Activated T-cell treated with anti-CD3 and anti-CD28 coated beads for 4 hours (primary cell): ENCODE data around the gene AGAP1.

Experiments
- DNase-seq: peaks from one replicate; pipeline ENCODE4 v3.0.0-alpha.2; 2020

AGAP1 gene

DNA sequence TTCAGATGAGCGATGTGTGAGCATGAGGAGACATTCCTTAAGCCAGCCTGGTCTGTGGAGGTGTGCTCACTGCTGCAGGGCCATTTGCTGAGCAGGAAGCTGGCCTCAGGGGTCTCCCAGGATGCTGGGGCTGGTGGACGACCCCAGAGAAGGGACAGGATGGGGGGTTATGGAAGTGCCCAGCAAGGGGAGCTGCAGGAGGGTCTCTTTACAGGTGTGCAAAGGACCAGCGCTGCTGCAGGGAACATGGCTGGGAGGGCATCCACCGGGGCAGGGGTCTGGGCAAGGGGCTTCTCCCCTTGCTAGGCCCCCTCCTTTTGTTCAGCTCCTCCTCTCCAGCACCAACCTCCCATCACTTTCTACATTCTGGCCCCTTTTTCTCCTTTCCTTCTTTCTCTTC is 489.2 kb downstream of the AGAP1 start:
- no peak for DNase-seq

DNA sequence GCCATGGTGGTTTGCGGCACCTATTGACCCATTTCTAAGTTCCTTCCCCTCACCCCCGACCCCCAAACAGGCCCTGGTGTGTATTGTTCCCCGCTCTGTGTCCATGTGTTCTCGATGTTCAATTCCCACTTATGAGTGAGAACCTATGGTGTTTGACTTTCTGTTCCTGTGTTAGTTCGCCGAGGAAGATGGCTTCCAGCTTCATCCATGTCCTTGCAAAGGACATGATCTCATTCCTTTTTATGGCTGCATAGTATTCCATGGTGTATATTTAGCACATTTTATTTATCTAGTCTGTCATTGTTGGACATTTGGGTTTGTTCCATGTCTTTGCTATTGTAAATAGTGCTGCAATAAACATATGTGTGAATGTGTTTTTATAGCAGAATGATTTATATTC is 490.7 kb downstream of the AGAP1 start:
- DNase-seq, result no peak

DNA sequence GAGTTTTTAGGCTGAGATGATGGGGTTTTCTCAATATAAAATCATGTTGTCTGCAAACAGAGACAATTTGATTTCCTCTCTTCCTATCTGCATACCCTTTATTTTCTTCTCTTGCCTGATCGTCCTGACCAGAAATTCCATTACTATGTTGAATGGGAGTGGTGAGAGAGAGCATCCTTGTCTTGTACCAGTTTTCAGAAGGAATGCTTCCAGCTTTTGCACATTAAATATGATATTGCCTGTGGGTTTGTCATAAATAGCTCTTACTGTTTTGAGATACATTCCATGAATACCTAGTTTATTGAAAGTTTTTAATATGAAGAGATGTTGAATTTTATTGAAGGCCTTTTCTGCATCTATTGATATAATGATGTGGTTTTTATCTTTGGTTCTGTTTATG is 492.5 kb downstream of the AGAP1 start:
- DNase-seq, result no peak

DNA sequence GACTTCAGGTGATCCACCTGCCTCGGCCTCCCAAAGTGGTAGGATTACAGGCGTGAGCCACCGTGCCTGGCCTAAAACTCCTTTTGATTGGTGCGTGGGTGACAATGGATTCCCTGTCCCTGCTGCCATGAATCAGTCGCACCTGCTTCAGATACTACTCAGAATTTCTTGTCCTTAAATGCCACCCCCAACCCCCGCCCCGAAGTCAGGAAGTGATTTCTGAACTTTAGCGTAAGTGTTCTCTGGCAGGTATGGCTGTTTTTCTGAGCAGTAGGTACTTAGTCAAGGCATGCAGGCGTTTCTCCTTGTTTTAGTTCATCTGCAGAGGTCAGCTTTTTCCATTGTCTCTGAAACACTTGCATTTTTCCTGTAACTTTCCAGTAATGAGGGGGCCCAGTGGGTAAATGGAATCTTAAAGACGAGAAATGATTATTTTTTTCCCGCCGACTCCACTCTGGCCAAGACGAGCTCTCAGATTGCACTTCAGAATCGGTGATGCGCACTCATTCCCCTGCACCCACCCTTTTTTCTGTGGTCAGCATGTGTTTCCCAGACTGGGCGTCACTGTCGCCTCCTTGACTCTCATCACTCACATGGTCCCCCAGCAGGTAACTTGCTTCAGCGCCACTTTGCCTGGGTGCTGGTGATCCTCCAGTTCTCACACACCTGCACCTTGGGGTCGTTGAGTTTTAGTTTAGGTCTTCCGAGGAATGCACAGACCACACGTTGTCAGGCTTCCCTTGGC is 494.6 kb downstream of the AGAP1 start:
- no peak for DNase-seq

DNA sequence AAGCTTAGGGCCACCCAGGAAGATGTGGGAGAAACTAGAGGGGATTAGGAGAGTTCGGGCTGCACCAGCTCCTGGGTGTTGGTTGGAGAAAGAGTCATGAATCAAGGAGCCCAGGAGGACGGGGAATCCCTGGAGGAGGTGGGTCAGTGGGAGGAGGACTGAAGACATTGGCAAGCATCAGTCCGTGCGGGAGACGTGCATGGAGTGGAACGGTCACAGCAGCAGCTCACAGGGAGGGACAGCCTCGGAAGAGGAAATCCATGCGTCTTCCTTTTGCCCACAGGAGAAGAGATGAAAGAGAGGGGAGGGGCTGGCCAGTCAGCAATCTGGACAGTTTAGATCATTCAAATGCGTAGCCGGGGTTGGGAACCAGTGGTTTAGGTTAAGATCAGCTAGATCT is 495.7 kb downstream of the AGAP1 start:
- DNase-seq, result no peak

- DNase-seq, result no peak
Observed at GRCh38 chr2:235990344-235990743, 496.5 kb downstream of the AGAP1 start.

DNA sequence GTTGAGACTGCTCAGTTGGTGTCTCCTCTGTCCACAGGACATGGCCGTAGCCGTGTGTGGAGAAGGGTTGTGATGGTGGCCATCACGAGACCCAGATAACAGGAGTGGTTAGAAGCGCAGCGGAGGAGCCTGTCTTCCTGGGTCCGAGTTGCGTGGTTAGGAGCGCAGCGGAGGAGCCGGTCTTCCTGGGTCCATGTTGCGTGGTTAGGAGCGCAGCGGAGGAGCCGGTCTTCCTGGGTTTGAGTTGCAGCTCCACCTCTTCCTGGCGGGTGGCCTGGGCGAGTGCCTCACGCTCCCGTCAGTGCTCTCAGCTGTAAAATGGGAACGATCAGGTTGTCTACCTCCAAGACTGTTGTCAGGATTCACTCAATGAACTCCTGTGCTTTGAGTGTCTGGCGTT is 498.2 kb downstream of the AGAP1 start:
- DNase-seq, result no peak

DNA sequence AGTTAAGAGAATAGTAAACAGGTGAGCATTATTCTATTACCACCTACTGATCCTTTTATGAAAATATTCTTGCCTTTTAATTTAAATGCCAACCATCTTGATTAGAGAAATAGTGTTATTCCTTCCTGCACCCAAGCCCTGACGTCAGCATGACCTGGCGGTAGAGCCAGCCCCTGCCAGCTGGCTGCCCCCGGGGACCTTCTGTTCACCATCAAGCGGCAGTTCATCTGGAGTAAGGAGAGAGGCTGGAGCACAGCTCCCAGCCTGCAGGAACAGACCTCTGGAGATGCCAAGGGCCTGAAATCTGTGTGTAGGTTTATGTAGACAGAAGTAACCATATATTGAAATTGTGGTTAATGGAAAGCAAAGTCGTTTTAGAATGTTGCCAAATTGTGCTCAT is 502.6 kb downstream of the AGAP1 start:
- no peak for DNase-seq

- no peak for DNase-seq
Observed at GRCh38 chr2:235999011-235999410, 505.2 kb downstream of the AGAP1 start.

DNA sequence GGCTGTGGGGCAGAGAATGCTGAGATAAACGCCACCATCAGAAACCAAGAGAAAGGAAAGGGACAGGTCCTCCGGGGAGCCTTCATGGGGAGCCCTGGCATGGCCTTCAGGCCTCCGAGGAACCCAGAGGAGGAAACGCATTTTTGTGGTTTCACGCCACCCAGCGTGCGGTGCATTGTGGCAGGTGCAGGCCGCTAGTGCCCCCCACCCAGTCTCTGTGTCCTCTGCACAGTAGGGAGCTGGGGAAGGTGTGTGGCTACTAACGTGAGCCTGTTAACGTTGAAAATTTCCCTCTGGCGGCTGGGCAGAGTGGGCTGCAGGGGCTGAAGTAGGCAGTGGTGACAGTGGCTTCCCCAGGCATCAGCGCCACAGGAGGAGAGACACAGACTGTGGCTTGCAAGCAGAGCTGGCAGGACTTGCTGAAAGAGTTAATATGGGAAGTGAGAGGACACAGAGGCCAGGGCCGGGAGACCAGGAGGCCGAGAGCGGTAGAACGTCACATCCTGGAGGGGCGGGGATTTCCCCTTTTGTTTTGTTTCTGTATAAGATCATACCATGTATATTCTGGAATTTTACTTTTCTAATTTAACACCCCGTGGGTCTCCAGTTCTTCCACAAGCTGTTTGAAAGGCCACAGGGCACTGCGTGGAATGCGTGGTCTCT is 507.5 kb downstream of the AGAP1 start:
- DNase-seq, result no peak

DNA sequence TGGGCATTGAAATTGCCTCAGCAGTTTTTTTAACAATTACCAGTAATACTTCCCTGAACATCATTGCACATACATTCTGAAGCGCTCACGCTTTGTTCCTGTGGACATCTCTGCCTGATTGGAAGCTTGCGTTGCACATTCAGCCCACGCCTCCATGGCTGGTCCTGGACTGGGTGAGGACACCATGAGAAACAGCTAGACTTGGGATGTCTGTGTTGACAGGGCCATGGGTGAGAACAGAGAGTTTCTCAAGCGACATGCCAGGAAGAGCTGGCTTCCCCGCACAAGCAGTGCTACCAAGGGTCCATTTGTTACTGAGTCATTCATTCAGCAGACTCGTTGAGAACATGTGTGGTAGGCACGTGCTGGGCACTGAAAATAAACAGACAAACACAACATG is 508.0 kb downstream of the AGAP1 start:
- no peak for DNase-seq

DNA sequence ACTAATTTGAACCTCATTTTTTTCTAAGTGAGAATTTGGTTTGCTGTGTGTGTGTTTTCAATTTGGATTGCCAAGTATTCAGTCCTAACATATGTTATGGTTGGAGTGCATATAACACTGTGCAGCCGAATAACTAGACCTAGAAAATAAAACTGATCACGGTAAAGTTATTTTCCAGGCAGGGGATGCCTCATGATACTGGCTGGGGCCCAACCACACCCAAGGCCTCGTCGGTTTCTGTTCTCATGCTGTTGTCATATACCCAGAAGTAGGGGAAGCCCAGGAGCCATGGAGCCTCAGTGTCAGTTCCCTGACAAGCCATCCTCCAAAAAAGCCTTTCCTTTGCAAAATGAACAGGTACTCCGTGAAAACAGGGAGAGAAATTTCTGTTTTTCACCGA is 514.2 kb downstream of the AGAP1 start:
- DNase-seq, result no peak

DNA sequence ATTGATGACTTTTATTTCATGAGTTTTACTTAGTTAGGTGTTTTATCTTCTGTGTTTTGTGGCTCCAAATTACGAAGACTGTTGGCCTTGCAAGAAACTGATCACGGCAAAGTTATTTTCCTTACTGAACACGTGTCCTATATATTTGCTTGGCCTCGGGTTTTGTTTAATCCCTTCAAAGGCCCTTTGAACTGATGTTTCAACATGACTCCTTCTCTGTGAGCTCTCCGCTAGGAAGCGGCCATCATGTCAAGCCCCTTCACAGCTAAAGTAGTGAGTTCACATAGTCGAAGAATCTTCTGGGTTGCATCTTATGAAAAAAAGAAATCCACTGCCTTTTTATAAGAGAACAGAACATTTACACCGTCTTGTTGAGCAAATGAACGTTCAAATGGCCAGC is 515.0 kb downstream of the AGAP1 start:
- no peak for DNase-seq

GRCh38 chr2:236010920-236011685 is 517.3 kb downstream of the AGAP1 start:
- DNase-seq, result no peak

DNA sequence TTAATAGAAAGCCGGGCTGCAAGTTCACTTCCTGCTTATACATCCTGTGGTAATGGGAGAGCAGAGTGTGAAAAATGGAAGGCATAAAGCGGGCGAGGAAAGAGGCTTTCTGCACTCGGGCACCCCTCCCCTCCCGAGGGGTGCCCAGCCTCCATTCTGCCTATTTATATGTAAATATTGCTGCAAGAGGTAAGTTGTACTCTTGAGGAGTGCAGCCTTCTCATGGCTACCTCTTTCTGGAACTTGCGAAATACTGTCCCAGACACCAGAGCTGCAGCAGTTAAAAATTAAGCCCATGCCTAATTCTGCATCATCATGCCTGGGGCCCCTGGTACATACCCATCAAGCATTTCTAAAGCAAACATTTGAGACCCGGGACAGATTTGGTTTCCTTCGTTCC is 518.3 kb downstream of the AGAP1 start:
- DNase-seq, result no peak

- DNase-seq, result no peak
Observed at GRCh38 chr2:236014408-236015131, 520.7 kb downstream of the AGAP1 start.

- DNase-seq, result no peak
Observed at GRCh38 chr2:236015171-236015570, 521.3 kb downstream of the AGAP1 start.

DNA sequence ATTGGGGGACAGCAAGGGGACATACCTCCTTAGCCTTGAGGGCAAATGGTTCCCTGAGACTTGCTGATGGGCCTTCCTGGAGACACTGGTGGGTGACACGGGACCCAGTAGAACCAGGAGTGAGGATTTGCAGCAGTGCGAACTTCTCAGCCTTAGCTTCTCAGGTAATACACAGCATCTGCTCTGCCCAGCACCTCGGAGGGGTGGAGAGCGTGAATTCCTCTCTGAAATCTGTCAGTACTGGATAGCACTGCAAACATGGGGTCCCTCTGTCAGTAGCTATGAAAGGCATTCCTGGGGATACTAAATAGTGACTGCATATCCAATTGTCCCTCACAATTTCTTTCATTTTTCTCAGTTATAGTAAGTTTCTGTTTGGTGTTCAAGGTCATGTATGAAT is 522.7 kb downstream of the AGAP1 start:
- DNase-seq, result no peak

GRCh38 chr2:236017446-236017845 is 523.6 kb downstream of the AGAP1 start:
- no peak for DNase-seq

DNA sequence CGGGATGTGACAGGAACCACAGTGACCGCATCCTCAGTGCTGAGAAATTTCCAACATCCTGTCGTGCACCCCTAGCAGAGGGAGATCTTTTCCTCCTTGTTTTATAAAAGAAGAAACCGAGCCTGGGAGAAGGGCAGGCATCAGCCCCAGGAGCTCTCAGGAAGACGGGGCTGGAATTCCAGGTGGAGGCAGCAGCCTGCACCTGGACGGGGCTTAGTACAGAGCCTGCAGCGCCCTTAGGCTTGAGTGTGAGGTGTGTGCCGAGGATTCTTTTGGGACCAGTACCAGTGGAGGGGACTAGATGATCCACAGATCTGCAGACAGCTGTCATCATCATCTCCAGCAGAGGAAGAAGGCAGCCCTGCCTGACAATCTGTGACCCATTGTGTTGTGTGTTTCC is 525.6 kb downstream of the AGAP1 start:
- DNase-seq, result no peak

- DNase-seq, result no peak
Observed at GRCh38 chr2:236021499-236022057, 527.7 kb downstream of the AGAP1 start.

DNA sequence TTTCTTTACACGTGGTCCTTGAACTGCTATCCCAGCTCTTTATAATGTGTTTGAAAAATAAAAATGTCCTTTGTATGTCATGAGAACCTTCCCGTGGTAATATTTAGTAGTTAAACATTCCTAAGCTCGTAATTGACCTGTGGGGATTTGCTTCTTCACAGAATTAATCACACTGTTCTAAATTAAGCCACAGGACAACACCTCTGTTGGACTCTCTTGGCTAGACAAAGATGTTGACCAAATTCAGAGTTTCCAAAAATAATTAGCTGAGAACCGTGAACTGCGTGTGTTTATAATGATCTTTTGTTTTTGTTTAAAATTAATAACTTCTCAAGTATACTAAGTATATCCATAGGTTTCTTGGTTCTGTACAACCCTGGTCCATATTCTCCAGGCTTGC is 528.3 kb downstream of the AGAP1 start:
- DNase-seq, result no peak

GRCh38 chr2:236025892-236026291 is 532.0 kb downstream of the AGAP1 start:
- no peak for DNase-seq
